Epidermal melanocyte (primary cell): ENCODE results near the gene ACAD9.

ENCODE experiments used
- DNase-seq: peaks from one replicate; pipeline ENCODE4 v3.0.0; 2011; ENCODE audit warnings: low spot score; ENCODE audit not compliant: insufficient read length

ACAD9 gene

GRCh38 chr3:128933922-128934253 is 54.5 kb downstream of the ACAD9 start:
- no peak for DNase-seq

GRCh38 chr3:128935922-128936321 is 56.5 kb downstream of the ACAD9 start:
- no peak for DNase-seq

- no peak for DNase-seq
Measured at GRCh38 chr3:128936341-128936740, 56.9 kb downstream of the ACAD9 start.

GRCh38 chr3:128940252-128940651 is 60.8 kb downstream of the ACAD9 start:
- DNase-seq = no peak

GRCh38 chr3:128942161-128942952 is 62.9 kb downstream of the ACAD9 start:
- no peak for DNase-seq

GRCh38 chr3:128945041-128945877 is 65.8 kb downstream of the ACAD9 start:
- no peak for DNase-seq

GRCh38 chr3:128945878-128946175 is 66.4 kb downstream of the ACAD9 start:
- DNase-seq = no peak

GRCh38 chr3:128946411-128946810 is 67.0 kb downstream of the ACAD9 start:
- no peak for DNase-seq

- no peak for DNase-seq
Measured at GRCh38 chr3:128949158-128949557, 69.7 kb downstream of the ACAD9 start.

- no peak for DNase-seq
Measured at GRCh38 chr3:128950223-128950938, 71.0 kb downstream of the ACAD9 start.

GRCh38 chr3:128956440-128956839 is 77.0 kb downstream of the ACAD9 start:
- DNase-seq = no peak
